ENCODE measurements around the gene TESPA1. TPM values are rescaled to one million over a fixed set of nuclear protein-coding genes. Genes with fewer than 3 reads are reported as not detected.
"Not testable (repeated sequence)": the region's sequence is repeated elsewhere in the genome, so short reads cannot be mapped to it uniquely, and the experiment has no call there.

Gene TESPA1
- total RNA-seq, 1 donor from 2014 or later: 0.59 TPM

DNA sequence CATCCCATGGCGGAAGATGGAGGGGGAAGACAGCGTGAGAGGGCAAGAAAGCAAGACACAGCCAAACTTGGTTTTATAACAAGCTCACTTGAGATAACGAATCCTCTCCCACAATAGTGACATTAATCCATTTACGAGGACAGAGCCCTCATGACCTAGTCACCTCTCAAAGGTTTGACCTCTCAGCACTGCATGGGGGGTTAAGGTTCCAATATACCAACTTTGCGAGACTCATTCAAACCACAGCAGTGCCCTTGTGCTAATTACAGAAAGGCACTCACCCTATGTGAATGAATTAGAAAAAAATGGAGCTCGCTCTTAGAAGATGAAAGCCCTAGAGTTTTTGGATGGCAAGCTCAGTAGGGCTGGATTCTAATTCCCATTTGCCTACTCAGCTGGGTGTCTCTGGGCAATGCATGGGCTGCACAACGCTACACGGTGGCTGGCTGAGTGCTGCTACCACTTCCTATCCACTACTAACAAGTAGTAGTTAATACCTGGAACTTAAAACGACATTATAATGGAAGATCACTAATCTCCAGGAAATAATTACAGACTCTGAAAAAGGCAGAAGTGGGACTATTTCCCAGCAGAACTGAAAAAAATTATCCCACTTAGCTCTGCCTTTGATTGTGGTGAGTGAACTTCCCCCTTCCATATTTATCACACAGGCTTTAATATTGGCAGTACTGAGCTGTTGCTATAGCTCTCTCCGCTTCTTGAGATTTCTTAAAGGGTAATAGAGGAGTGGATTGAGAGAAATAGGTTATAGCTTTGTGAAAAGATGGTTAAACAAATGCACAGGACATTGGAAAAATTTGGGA lies 27.5 kb downstream of the TESPA1 start:
- DNase-seq (no peak), ATAC-seq (ENCODE audit: poor library complexity) (no peak)
- intact Hi-C loops (cut with DNase I): loop anchor here (5.0 to 10.0 kb wide), 4 partner anchors 102 to 362 kb away; partner anchors contain the start of gene MUCL1

DNA sequence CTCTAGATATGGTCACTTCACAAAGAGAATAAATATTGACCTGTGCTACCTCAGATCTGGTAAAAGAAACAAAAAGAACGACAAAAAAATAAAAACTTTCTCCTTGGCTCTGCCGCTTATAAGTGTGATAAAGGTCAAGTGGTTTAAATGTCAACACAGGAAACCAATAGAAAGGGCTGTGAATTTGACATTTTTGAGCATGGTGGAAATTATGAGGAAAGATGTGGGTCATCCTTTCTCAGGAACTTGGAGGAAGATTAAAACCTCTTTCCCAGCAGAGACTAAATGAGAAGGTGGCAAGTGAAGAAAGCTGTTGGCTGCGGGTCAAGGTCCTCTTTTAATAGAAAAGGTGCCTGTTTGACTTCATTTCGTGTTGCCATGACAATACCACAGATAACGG lies 28.2 kb downstream of the TESPA1 start:
- no peak for DNase-seq
- intact Hi-C loops (cut with DNase I): loop anchor here (5.0 to 10.0 kb wide), 4 partner anchors 102 to 362 kb away; partner anchors contain the start of gene MUCL1
- no peak for ATAC-seq (ENCODE audit: poor library complexity)

DNA sequence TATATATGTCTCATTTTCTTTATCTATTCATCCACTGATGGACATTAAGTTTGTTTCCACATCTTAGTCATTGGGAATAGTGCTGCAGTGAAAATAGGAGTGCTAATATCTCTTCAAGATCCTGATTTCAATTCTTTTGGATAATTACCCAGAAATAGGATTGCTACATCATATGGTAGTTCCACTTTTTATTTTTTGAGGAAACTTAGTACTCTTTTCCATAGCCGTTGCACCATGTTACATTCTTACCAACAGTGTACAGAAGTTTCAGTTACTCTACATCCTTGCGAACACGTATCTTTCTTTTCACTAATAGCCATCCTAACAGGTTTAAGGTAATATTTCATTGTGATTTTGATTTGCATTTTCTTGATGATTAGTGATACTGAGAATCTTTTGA lies 29.8 kb downstream of the TESPA1 start:
- no peak for ATAC-seq (ENCODE audit: poor library complexity)
- intact Hi-C loops (cut with DNase I): loop anchor here (5.0 to 10.0 kb wide), 4 partner anchors 100 to 360 kb away; partner anchors contain the start of gene MUCL1
- DNase-seq: no peak

DNA sequence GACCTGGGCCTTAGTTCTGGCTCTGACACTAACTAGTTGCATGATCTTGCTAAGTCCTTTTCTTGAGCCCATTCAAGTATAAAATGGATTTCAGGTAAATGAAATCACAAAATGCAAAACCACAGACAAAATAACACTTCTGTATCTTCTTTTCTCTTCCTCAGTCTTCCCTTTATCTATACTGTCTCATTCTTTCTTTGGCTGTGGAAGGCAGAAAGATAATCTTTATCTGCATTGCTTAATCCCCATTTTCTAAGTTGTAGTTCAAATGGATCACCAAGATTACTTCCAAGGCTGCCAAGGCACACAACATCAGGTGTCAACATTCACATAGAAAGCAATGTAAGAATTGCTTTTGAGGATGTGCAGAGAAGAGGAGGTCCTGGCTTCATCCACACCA lies 30.3 kb downstream of the TESPA1 start:
- DNase-seq (no peak), ATAC-seq (ENCODE audit: poor library complexity) (no peak)
- intact Hi-C loops (cut with DNase I): loop anchor here (10.0 kb wide), 2 partner anchors 99 to 359 kb away; partner anchors contain the start of gene MUCL1

DNA sequence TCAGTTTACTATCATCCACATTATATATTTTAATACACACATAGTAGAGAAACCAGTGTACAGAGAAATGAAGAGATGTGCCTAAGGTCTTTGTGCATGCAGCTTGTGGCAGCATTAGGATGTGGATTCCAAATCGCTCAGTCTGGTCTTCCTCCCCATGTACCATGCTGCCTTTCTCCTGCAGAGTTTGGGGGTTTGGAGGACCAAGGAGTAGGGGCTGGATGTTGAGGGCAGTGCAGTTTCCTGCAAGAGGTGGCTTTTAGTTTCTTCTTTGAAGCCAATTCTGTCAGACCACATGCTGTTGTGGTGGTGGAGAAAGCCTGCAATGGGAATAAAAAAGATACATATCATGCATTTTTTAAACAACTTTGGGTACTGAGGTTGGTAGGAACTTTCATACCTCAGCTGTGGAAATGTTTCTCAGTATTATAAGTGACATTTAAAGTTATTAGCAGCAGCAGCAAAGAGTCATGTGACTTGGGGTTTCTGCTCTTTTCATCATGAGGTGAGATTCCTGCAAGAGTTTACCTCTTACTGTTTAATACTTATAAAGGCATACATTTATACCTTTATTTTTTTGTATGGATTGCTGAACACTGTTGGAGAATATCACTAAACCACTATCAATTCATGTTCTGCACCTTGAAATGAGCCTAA lies 34.4 kb downstream of the TESPA1 start:
- no peak for ATAC-seq (ENCODE audit: poor library complexity)
- no peak for DNase-seq
- intact Hi-C loops (cut with DNase I): loop anchor here (10.0 kb wide), 2 partner anchors 95 to 355 kb away; partner anchors contain the start of gene MUCL1

DNA sequence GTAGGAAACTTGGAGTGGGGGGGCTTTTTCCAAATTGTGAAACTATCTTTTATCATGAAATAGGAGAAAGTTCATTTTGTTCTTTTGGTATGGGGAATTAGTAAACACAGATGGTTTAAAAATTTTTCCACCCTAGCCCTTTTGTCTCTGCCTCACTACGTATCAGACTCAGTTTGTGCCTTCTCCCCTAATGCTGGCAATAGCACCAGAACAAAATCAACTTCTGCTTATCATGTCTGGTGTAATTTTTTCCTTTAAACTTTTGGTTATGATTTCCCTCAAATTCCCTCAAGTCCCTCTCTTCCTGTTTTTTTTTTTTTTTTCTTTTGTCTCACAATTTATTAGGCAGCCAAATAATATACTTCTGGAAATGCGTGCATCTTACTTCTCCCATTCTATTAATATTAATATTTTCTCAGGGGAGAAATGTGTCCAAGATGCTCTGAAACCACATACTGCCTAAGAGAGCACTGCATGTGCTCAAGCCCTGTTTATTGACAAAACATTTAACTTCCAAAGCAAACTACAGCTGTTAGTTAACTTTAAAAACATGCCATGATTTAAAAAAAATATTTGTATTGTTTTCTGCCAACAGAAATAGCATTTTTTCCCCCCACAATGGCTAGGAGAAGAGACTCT lies 35.4 kb downstream of the TESPA1 start:
- ATAC-seq (ENCODE audit: poor library complexity) (peak; percentile 45), DNase-seq (no peak)
- intact Hi-C loops (cut with DNase I): no loop called here

DNA sequence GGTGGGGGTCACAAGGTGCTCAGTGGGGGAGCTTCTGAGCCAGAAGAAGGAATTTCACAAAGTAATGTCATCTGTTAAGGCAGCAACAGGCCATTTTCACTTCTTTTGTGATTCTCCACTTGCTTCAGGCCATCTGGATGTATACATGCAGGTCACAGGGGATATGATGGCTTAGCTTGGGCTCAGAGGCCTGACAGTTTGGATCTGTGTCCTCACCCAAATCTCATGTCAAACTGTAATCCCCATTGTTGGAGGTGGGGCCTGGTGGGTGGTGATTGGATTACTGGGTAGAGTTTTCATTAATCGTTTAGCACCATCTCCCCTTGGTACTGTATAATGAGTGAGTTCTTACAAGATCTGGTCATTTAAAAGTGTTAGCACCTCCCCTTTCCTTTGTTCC lies 36.4 kb downstream of the TESPA1 start:
- intact Hi-C loops (cut with DNase I): no loop called here
- no peak for ATAC-seq (ENCODE audit: poor library complexity)
- no peak for DNase-seq

DNA sequence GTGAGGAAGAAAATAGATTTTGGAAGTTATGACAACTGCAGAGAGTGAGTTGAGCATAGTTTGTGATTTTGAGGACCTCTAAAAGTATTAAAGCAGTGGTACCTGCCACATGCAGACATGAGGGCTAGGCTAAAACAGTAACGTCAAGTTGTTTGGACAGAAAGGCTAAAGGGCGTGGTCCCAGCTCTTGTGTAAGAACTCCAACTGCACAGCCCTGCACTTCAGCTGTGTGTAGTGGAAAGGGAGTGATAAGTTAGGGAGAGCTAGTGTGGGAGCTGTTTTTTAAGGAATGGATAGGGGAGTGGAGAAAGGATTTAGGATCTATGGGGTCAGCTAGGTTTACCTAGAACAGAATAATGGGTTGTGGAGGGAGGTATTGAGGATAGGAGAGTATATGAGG lies 39.5 kb downstream of the TESPA1 start:
- intact Hi-C loops (cut with DNase I): no loop called here
- ATAC-seq (ENCODE audit: poor library complexity) (no peak), DNase-seq (no peak)

DNA sequence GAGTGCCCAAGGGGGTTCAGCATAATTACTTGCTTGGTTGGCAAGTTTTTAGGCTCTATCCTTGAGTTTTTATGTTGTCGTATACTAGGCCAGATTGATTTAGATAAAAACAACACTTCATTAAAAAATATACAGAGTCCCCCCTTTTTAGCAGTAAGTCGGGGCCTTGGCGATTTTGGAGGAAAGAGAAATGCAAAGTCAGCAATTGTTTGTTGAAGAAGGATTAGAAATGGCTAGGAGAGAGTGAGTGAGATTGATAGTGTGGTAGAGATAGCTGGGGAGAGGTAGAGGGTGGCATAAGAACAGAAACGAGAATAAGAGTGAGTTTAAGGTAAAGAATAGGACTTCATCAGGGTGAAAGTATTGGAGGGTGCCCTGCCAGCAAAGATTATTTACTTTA lies 41.3 kb downstream of the TESPA1 start:
- DNase-seq; intact Hi-C loops (cut with DNase I); ATAC-seq (ENCODE audit: poor library complexity): not testable (repeated sequence)

DNA sequence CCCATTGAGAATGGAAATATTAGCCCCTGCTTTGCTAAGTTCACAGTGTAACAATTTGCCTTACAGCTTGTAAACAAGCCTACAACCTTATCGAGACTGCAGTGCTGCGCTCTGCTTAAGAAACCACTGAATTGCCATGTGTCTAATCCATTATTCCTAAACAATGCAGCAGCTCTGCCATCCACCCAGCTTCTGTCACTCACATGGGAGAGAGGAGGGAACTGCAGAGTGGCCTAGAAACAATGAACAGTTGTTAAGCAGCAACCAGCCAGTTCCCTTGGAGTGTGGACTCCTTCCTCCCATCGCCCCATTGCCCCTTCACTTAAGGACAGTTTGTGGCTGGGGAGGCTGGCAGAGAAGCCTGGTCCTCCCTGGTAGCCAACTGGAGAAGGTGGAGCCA lies 42.9 kb downstream of the TESPA1 start:
- no peak for DNase-seq
- intact Hi-C loops (cut with DNase I): no loop called here
- ATAC-seq (ENCODE audit: poor library complexity): no peak

DNA sequence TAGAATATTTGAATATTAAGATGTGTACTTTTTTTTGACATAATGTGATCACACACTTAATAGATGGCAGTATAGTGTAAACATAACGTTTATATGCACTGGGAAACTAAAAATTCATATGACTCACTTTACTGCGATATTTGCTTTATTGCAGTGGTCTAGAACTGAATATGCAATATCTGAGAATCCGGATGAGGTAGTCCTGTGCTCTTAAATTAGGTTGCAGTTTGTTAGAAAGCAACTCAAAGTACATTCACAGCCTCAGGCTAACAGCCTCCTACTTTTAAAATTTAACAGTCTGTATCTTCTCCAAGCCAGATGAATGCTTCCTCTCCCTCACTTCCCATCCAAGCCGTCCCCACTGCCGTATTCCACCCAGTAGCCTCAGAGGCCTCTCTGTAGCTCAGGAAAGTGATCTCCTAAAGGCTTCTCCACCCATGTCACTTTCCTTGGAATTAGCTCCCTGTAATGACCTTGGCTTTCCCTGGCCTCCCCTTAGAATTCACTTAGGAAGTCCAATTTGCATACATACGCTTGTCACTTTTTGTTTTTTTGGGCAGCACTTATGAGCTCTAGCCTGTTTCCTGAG lies 43.7 kb downstream of the TESPA1 start:
- DNase-seq (no peak), ATAC-seq (ENCODE audit: poor library complexity) (no peak)
- intact Hi-C loops (cut with DNase I): no loop called here

DNA sequence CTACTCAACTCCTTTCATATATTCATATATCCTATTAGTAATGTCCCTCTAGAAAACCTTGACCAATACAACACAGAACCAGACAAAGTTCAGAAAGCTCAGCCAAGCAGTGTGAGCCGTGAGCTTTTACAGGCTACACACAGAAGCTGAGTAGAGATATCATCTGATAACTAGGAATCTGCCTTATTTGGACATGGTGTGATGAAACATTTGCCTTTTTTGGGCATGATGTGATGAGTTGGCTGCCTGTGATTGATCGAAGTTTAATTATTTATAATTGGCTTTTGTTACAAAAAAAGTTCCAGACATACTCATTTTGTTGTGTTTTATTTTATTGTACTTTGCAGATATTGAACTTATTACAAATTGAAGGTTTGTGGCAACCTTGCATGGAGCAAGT lies 46.6 kb downstream of the TESPA1 start:
- intact Hi-C loops (cut with DNase I): no loop called here
- DNase-seq: no peak
- ATAC-seq (ENCODE audit: poor library complexity): no peak

DNA sequence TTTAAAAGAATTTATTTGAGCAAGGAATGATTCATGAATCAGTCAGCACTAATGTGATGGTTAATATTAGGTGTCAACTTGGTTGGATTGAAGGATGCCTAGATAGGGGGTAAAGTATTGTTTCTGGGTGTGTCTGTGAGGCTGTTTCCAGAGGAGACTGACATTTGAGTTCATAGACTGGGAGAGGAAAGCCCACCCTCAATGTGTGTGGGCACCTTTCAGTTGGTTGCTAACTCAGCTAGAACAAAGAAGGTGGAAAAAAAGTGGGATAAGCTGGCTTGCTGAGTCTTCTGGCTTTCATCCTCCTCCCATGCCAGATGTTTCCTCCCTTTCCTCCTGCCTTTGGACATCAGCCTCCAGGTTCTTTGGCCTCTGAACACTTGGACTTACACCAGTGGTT lies 47.2 kb downstream of the TESPA1 start:
- ATAC-seq (ENCODE audit: poor library complexity): no peak
- no peak for DNase-seq
- intact Hi-C loops (cut with DNase I): no loop called here

DNA sequence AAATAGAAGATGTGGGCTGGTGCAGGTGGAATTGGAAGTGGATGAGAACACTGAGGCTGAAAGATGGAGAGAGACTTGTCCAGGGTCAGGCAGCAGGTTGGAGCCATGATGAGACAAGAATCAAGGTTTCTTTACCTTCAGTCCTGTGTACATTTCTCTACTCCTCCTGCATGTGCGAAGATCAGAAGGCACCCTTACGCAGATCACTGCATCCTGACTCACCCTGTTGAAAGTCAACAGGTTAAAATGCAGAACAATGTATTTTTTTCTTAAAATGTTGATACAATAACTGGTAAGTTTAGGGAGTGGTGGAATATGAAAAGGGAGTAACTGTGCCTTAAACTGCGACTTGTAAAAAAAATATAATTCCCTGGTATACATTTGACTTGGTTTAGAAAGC lies 47.8 kb downstream of the TESPA1 start:
- intact Hi-C loops (cut with DNase I): no loop called here
- DNase-seq: no peak
- no peak for ATAC-seq (ENCODE audit: poor library complexity)

DNA sequence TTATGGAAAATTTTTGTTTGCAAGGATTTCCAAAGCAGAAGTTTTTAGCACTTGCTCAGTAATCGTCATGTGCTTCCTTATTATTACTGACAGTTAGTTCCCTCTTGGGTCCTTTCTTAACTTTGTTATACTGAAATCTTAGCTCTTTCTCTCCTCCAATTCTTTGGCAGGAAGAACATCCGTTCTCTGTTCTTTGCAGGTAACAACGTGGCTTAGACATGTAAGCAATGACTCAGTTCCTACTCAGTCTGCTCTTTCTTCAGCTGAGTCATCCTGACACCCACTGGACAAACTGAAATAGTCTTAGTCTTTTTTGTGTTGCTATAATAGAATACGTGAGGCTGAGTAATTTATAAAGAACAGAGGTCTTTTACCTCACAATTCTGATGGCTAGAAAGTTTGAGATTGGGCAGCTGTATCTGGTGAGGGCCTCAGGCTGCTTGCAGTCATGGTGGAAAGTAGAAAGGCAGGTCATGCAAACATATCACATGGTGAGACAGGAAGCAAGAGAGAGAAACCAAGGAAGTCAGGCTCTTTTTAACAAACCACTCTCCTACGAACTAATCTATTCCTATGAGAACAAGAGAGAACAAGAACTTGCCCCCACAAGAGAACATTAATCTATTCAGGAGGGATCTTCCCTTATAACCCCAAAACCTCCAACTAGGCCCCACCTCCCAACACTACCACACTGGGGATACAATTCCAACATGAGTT lies 49.2 kb downstream of the TESPA1 start:
- intact Hi-C loops (cut with DNase I): no loop called here
- no peak for ATAC-seq (ENCODE audit: poor library complexity)
- no peak for DNase-seq

DNA sequence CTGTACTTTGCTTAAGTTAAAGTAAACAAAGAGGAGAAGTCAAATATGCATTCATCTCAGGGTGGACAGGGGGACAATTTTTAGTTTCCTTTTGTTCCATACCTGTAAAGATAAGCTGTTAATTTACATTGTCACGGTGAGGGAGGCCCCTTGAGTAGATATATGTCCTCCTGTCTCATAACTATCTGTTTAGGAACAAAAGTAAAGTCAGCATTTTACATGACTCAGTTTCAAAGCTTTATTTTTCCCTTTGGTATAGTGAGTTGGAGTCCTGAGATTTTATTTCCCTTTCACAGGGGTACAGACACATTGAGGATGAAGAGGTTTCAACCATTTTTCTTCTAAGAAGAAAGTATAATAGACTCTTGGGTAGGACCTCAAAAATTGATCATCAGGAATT lies 50.1 kb downstream of the TESPA1 start:
- DNase-seq (no peak), ATAC-seq (ENCODE audit: poor library complexity) (no peak)
- intact Hi-C loops (cut with DNase I): no loop called here

DNA sequence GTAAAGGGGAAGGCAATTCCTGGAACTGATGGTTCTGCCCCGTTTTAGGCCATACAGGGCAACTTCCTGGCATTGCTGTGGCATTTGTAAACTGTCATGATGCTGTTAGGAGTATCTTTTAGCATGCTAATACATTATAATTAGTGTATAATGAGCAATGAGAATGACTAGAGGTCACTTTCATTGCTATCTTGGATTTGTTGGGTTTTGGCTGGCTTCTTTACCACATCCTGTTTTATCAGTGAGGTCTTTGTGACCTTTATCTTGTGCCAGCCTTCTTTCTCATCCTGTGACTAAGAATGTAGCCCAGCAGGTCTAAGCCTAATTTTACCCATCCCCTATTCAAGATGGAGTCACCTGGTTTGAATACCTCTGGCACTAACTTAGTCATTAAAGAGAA lies 51.2 kb downstream of the TESPA1 start:
- intact Hi-C loops (cut with DNase I): no loop called here
- DNase-seq (no peak), ATAC-seq (ENCODE audit: poor library complexity) (no peak)

DNA sequence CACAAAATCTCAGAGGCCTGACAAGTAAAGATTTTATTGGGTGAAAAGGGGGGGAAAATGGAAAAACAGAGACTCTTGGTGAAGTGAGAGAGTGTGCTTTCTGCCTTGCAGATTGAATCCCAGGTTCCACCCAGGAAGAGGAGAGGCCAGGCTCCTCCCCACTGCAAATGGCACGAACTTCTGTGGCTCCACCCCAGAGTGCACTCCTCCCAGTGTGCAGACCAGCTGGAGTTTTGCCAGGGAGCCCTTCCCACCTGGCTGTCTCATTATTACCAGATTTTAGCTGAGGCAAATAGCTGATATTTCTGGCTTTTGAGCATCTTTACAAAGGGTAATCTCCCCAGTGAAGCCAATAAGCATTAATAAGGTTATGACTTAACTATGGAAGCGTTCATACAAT lies 51.9 kb downstream of the TESPA1 start:
- ATAC-seq (ENCODE audit: poor library complexity): no peak
- DNase-seq: no peak
- intact Hi-C loops (cut with DNase I): no loop called here

DNA sequence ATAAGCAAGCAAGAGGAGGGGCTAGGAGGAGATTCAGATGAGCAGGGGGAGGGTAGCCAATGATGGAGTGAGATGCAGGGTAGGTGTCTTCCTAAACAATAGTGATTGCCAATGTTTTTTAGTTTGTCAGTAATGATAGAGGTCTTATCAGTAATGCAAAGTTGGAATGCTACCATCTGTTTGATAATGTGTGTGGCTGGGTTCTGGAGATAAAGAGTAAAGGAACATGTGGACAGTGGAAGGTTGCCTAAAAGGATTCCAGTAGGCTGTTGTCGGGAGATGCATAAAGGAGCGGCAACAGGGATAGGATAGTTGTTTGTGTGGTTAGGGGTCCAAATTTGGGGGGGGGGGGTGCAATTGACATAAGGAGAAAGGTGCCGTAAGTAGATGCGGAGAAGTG lies 52.5 kb downstream of the TESPA1 start:
- intact Hi-C loops (cut with DNase I): no loop called here
- ATAC-seq (ENCODE audit: poor library complexity) (no peak), DNase-seq (no peak)
